ENCODE results near the gene CCNF. TPM values are rescaled to one million over a fixed set of nuclear protein-coding genes. Genes with fewer than 3 reads are reported as not detected.

The CCNF gene
- total and polyA plus RNA-seq, 2 of the 4 experiments (the other 2 are of a cell fraction), result 8.2 to 20.1 TPM

GRCh38 chr16:2494616-2495015 lies 65.4 kb downstream of the CCNF start:
- in situ Hi-C loops (cut with MboI; ENCODE audit: low sequenced_read_pairs), result loop anchor here (5.0 kb wide), 1 partner anchor 152 kb away; the partner anchor contains the start of gene ABCA3
- TF ChIP-seq RCOR1 (IDR thresholded peaks at IDR 0.05; ENCODE audit: insufficient replicate concordance, low read length) (no peak), MXI1 (IDR thresholded peaks at IDR 0.05; ENCODE audit: borderline replicate concordance, low read depth, low read length) (no peak), MAZ (IDR thresholded peaks at IDR 0.05; ENCODE audit: borderline replicate concordance, low read depth, low read length) (no peak), SMC3 (IDR thresholded peaks at IDR 0.05; ENCODE audit: low read depth, low read length) (no peak), NFE2L2 (IDR thresholded peaks at IDR 0.05; ENCODE audit: low read depth, low read length) (no peak), POLR2A (IDR thresholded peaks at IDR 0.05; ENCODE audit: low read depth, low read length) (no peak), RAD21 (IDR thresholded peaks at IDR 0.05; ENCODE audit: low read length) (no peak)
- Histone ChIP-seq H3K79me1 (ENCODE audit: low read depth in 1 of 2, low read length in 2 of 2) (peaks cover 3 to 24% of the 10 kb centered on the region in 2 experiments), H4K5ac (ENCODE audit: low read depth, low read length) (no peak overlapping the region), H4K91ac (ENCODE audit: insufficient read depth, low read depth, low read length) (no peak overlapping the region), H3K27ac (ENCODE audit: insufficient read depth, low read length) (no peak overlapping the region), H2AFZ (replicated peaks; ENCODE audit: low read length, poor library complexity) (no peak overlapping the region), H3K23ac (ENCODE audit: low read depth, low read length) (no peak overlapping the region), H3K4ac (ENCODE audit: low read depth, low read length) (no peak overlapping the region), H2AK5ac (ENCODE audit: low read depth, low read length) (no peak overlapping the region), H2AK9ac (replicated peaks; ENCODE audit: low read depth, low read length, poor library complexity) (no peak overlapping the region), H2BK120ac (ENCODE audit: low read depth, low read length) (no peak overlapping the region), H3K18ac (ENCODE audit: low read depth, low read length) (no peak overlapping the region), H3K4me2 (ENCODE audit: low read depth, low read length) (no peak overlapping the region), H3K4me1 (ENCODE audit: control insufficient read depth, insufficient read depth, low read length) (no peaks in the 10 kb centered on the region; the same call in 1 of the 2 replicates), H2BK5ac (ENCODE audit: low read depth, low read length, poor library complexity, severe bottlenecking) (no peak overlapping the region), H3K56ac (ENCODE audit: extremely low read depth, insufficient read depth, low read length) (no peak overlapping the region), H3K27me3 (ENCODE audit: control insufficient read depth, insufficient read depth, low read length) (no peaks in the 10 kb centered on the region), H2BK20ac (ENCODE audit: low read depth, low read length) (no peak overlapping the region), H3K36me3 (ENCODE audit: control insufficient read depth, insufficient read depth, low read length) (peaks cover 21% of the 10 kb centered on the region; the same call in 1 of the 2 replicates), H2BK15ac (ENCODE audit: low read depth, low read length) (no peak overlapping the region), H4K20me1 (ENCODE audit: insufficient read depth, low read length) (peaks cover 11% of the 10 kb centered on the region; the same call in 1 of the 2 replicates), H3K14ac (replicated peaks; ENCODE audit: low read depth, low read length) (no peak overlapping the region), H3K9me3 (ENCODE audit: control insufficient read depth, insufficient read depth, low read length) (no peaks in the 10 kb centered on the region), H3K9ac (ENCODE audit: low read depth, low read length) (no peak overlapping the region), H3K9me1 (ENCODE audit: insufficient read depth, low read length) (no peaks in the 10 kb centered on the region), H3K4me3 (ENCODE audit: insufficient read depth, low read depth, low read length) (no peak overlapping the region), H4K8ac (ENCODE audit: low read depth in 2 of 2, low read length in 2 of 2) (no peak overlapping the region)
- ATAC-seq (ENCODE audit: low read depth) (no peak), DNase-seq (no peak)
- no TSS peak for BruUV-seq (replicated peaks)
- POLR2A ChIA-PET (ENCODE audit: unreplicated experiment), result no interaction called here
- CTCF ChIA-PET, result no interaction called here
- WGBS, 2 experiments (ENCODE audit: extremely low coverage in 2 of 2, insufficient read length in 1 of 2), result 100% methylated on average over 2 of the region's 5 CpGs; no CpG with 5 or more reads in 1 of the 2 experiments
- intact Hi-C loops (cut with micrococcal nuclease), result no loop called here
- dilution Hi-C loops (cut with HindIII; ENCODE audit: low sequenced_read_pairs, unreplicated experiment), result no loop called here

Data from IMR-90 (cell line).